Thyroid gland (tissue), 4 donors: ENCODE results near the gene DENND1A.

Source experiments
- POLR2A ChIP-seq, 2 donors: fragments of 450-650 bp; IDR thresholded peaks; one replicate each; pipeline ENCODE4 v1.6.1; 2017; ENCODE audit warnings: antibody characterized with exemption in 2 of 2, mild to moderate bottlenecking in 2 of 2, moderate library complexity in 1 of 2
- TF ChIP-seq, protein P1 (sequence below), 6 experiments: fragments of 200-600 bp in 3 of 6; fragments of 450-650 bp in 3 of 6; sonication (generic) in 3 of 6; IDR thresholded peaks; one replicate each; pipeline ENCODE4 v1.5.1; 2016 to 2019; ENCODE audit warnings: antibody characterized with exemption in 6 of 6, mild to moderate bottlenecking in 2 of 6, inconsistent platforms in 1 of 6, moderate library complexity in 1 of 6

DNA sequence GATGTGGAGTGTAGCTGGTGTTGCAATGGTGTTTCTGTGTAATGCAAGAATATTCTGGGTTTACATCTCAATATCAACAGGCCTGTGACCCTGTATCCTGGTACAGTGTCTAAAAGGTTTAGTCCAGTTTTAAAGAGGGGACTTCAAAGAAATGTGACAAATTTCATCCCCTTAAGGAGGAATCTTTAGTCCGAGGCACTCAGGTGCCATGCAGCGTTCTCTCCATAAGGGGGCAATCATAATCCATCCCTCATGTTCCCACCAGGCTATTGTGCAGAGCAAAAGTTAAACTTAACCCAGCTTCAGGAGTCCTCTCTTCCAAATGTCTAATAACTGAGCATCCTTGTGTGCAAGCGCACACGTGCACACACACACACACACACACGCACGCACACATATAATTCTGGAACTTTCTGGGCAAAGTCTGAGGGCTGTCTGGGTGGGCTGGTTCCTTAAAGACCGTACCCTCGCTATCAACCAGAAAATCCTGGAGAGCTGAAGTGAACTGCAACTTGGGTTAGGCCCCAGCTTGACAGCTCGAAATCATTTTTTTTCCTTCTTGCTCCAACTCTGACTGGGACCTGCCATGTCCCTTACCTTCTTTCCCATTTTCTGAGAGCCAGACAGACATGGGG, 527.9 kb downstream of the DENND1A start:
- TF ChIP-seq, protein P1, sequence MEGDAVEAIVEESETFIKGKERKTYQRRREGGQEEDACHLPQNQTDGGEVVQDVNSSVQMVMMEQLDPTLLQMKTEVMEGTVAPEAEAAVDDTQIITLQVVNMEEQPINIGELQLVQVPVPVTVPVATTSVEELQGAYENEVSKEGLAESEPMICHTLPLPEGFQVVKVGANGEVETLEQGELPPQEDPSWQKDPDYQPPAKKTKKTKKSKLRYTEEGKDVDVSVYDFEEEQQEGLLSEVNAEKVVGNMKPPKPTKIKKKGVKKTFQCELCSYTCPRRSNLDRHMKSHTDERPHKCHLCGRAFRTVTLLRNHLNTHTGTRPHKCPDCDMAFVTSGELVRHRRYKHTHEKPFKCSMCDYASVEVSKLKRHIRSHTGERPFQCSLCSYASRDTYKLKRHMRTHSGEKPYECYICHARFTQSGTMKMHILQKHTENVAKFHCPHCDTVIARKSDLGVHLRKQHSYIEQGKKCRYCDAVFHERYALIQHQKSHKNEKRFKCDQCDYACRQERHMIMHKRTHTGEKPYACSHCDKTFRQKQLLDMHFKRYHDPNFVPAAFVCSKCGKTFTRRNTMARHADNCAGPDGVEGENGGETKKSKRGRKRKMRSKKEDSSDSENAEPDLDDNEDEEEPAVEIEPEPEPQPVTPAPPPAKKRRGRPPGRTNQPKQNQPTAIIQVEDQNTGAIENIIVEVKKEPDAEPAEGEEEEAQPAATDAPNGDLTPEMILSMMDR (IDR thresholded peaks at IDR 0.05), result peak; percentile 26 to 76 (median 66)
- TF ChIP-seq POLR2A (IDR thresholded peaks at IDR 0.05), result no peak
